GM19193 (cell line): Measurements from ENCODE around the gene IRGQ.

Experiments used
- POLR2A ChIP-seq: IDR thresholded peaks from 4 replicates; pipeline ENCODE4 v1.6.1; 2011; ENCODE audit not compliant: insufficient read depth, insufficient read length; ENCODE audit errors: extremely low read depth

Gene IRGQ

GRCh38 chr19:43551399-43552197 is 44.3 kb downstream of the IRGQ start:
- no peak for TF ChIP-seq POLR2A

- no peak for TF ChIP-seq POLR2A
Observed at GRCh38 chr19:43548706-43549105, 47.2 kb downstream of the IRGQ start.

DNA sequence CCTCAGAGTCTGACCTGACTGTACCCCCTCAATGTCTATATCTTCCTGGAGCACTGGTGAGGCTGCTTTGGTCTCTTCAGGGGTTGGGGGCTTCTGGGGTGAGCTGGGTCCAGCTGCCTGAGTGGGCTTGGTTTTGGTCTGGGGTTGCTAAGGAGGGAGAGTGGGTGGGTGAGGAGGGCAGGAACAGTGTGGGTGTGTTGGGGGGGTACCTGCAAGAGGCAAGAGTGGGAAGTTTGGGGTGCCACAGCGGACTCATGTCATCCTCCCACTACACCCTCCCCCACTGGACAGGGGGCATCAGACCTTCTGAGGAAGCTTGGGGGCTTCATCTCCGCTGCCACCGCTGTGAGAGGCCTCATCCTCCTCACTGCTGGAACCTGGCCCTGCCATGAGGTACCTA is 49.4 kb downstream of the IRGQ start:
- no peak for TF ChIP-seq POLR2A

GRCh38 chr19:43545981-43546380 is 50.0 kb downstream of the IRGQ start:
- TF ChIP-seq POLR2A = no peak

DNA sequence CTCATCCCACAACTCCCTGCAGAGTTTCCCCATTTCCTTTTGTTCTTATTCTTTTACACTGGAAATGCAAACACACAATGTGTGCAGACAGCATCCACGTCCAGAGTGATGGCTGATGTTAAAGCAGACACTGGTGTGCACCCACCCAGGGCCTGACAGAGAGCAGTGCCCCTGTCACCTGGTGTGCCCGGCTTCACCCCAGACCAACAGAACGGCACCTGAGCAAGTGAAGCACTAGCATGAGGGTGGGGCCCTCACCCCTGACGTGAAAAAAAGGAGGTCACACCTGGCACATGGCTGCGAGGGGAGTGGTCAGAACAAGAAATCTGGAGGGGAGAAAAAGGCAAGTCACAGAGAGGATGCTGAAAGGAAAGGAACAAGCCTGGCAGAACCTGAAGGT is 50.7 kb downstream of the IRGQ start:
- TF ChIP-seq POLR2A = no peak

- no peak for TF ChIP-seq POLR2A
Observed at GRCh38 chr19:43544077-43544476, 51.9 kb downstream of the IRGQ start.

GRCh38 chr19:43541920-43542650 is 53.8 kb downstream of the IRGQ start:
- TF ChIP-seq POLR2A = no peak

GRCh38 chr19:43540381-43540780 is 55.6 kb downstream of the IRGQ start:
- no peak for TF ChIP-seq POLR2A

GRCh38 chr19:43538922-43539321 is 57.0 kb downstream of the IRGQ start:
- TF ChIP-seq POLR2A = no peak

- TF ChIP-seq POLR2A = no peak
Observed at GRCh38 chr19:43534816-43535761, 60.8 kb downstream of the IRGQ start.
